GM18861 (cell line): ENCODE data around the gene PNMA6F.
"Not testable (repeated sequence)": the region's sequence is repeated elsewhere in the genome, so short reads cannot be mapped to it uniquely, and the experiment has no call there.

ENCODE experiments used
- ATAC-seq: cut with Tn5 transposase; IDR thresholded peaks from one replicate; pipeline ENCODE4 v1.9.1; 2021; ENCODE audit not compliant: unreplicated experiment

Gene PNMA6F

GRCh38 chrX:153336121-153336894 is 14.7 kb upstream of the PNMA6F start:
- ATAC-seq: peak; percentile 40

GRCh38 chrX:153334654-153335295 is 13.2 kb upstream of the PNMA6F start:
- no peak for ATAC-seq

GRCh38 chrX:153333821-153334653 is 12.5 kb upstream of the PNMA6F start, which contains the start of gene ZNF275:
ZNF275 (plus strand) TSS chrX:153334153; CDS start chrX:153336680, 2,527 bp downstream.
- ATAC-seq: peak; percentile 67

GRCh38 chrX:153333266-153333665 is 11.7 kb upstream of the PNMA6F start:
- no peak for ATAC-seq

- ATAC-seq: no peak
Observed at GRCh38 chrX:153327561-153327960, 6.0 kb upstream of the PNMA6F start.

GRCh38 chrX:153320555-153321184 is 897 bp downstream of the PNMA6F start:
- ATAC-seq: no peak

- ATAC-seq: not testable (repeated sequence)
Observed at GRCh38 chrX:153320047-153320443, 1.5 kb downstream of the PNMA6F start.

- ATAC-seq: no peak
Observed at GRCh38 chrX:153319295-153320046, 2.1 kb downstream of the PNMA6F start.

- no peak for ATAC-seq
Observed at GRCh38 chrX:153318811-153319210, 2.8 kb downstream of the PNMA6F start.

GRCh38 chrX:153317996-153318722 is 3.4 kb downstream of the PNMA6F start:
- ATAC-seq: no peak

- ATAC-seq: no peak
Observed at GRCh38 chrX:153317306-153317705, 4.3 kb downstream of the PNMA6F start.

- no peak for ATAC-seq
Observed at GRCh38 chrX:153312842-153313241, 8.7 kb downstream of the PNMA6F start.

GRCh38 chrX:153312041-153312440 is 9.5 kb downstream of the PNMA6F start:
- ATAC-seq: no peak

GRCh38 chrX:153310901-153311300 is 10.7 kb downstream of the PNMA6F start:
- ATAC-seq: no peak

- no peak for ATAC-seq
Observed at GRCh38 chrX:153307276-153308178, 14.0 kb downstream of the PNMA6F start.

- no peak for ATAC-seq
Observed at GRCh38 chrX:153306527-153307115, 14.9 kb downstream of the PNMA6F start.

GRCh38 chrX:153305972-153306371 is 15.6 kb downstream of the PNMA6F start:
- ATAC-seq: no peak

GRCh38 chrX:153304988-153305736 is 16.4 kb downstream of the PNMA6F start:
- no peak for ATAC-seq
